GM08714 (cell line): ENCODE data around the gene CWC27.

Source experiments
- H3K4me3 ChIP-seq: fragments of 200-500 bp; sonication (Bioruptor generic); 2 replicates; pipeline ENCODE4 v1.5.1; 2014; ENCODE audit warnings: mild to moderate bottlenecking, low read length, inconsistent platforms
- ZNF274 ChIP-seq: IDR thresholded peaks from 2 replicates; pipeline ENCODE4 v1.6.1; 2012; ENCODE audit warnings: mild to moderate bottlenecking, low read depth, low read length

The CWC27 gene

GRCh38 chr5:64987768-64988167 lies 219.0 kb downstream of the CWC27 start:
- TF ChIP-seq ZNF274 = no peak
- no peak overlapping the region for H3K4me3 ChIP-seq

- TF ChIP-seq ZNF274 = no peak
- H3K4me3 ChIP-seq = no peak overlapping the region
Measured at GRCh38 chr5:65009207-65009606, 240.5 kb downstream of the CWC27 start.

GRCh38 chr5:65010841-65011240 lies 242.1 kb downstream of the CWC27 start:
- no peak for TF ChIP-seq ZNF274
- no peak overlapping the region for H3K4me3 ChIP-seq

- no peak overlapping the region for H3K4me3 ChIP-seq
- TF ChIP-seq ZNF274 = no peak
Measured at GRCh38 chr5:65012301-65012892, 243.7 kb downstream of the CWC27 start.

- no peak overlapping the region for H3K4me3 ChIP-seq
- no peak for TF ChIP-seq ZNF274
Measured at GRCh38 chr5:65013166-65013565, 244.4 kb downstream of the CWC27 start.

- no peak overlapping the region for H3K4me3 ChIP-seq
- no peak for TF ChIP-seq ZNF274
Measured at GRCh38 chr5:65014769-65015168, 246.0 kb downstream of the CWC27 start.

- no peak for TF ChIP-seq ZNF274
- H3K4me3 ChIP-seq = no peak overlapping the region
Measured at GRCh38 chr5:65015767-65016166, 247.0 kb downstream of the CWC27 start.

GRCh38 chr5:65017636-65018035 lies 248.9 kb downstream of the CWC27 start:
- TF ChIP-seq ZNF274 = no peak
- H3K4me3 ChIP-seq = no peak overlapping the region

- H3K4me3 ChIP-seq = no peak overlapping the region
- no peak for TF ChIP-seq ZNF274
Measured at GRCh38 chr5:65018763-65019162, 250.0 kb downstream of the CWC27 start.

GRCh38 chr5:65020492-65020891 lies 251.8 kb downstream of the CWC27 start:
- H3K4me3 ChIP-seq = no peak overlapping the region
- no peak for TF ChIP-seq ZNF274

GRCh38 chr5:65021527-65022226 lies 252.9 kb downstream of the CWC27 start:
- H3K4me3 ChIP-seq = no peak overlapping the region
- no peak for TF ChIP-seq ZNF274

- no peak for TF ChIP-seq ZNF274
- H3K4me3 ChIP-seq = no peak overlapping the region
Measured at GRCh38 chr5:65022932-65023331, 254.2 kb downstream of the CWC27 start.

- H3K4me3 ChIP-seq = no peak overlapping the region
- TF ChIP-seq ZNF274 = no peak
Measured at GRCh38 chr5:65024681-65025080, 256.0 kb downstream of the CWC27 start.

GRCh38 chr5:65026816-65027548 lies 258.3 kb downstream of the CWC27 start:
- no peak overlapping the region for H3K4me3 ChIP-seq
- no peak for TF ChIP-seq ZNF274

- no peak for TF ChIP-seq ZNF274
Measured at GRCh38 chr5:65029178-65029577, 260.4 kb downstream of the CWC27 start.

More at GRCh38 chr5:65029178-65029577, 260.4 kb downstream of the CWC27 start:
- no peak overlapping the region for H3K4me3 ChIP-seq
